ENCODE measurements around the gene DCAF10. TPM values are rescaled to one million over a fixed set of nuclear protein-coding genes. Genes with fewer than 3 reads are reported as not detected.

DCAF10 gene
- total and polyA plus RNA-seq, 2 of the 8 experiments (the other 6 are each of a cell fraction or from before 2014, with no cell fraction given), result 7.1 to 15.0 TPM

DNA sequence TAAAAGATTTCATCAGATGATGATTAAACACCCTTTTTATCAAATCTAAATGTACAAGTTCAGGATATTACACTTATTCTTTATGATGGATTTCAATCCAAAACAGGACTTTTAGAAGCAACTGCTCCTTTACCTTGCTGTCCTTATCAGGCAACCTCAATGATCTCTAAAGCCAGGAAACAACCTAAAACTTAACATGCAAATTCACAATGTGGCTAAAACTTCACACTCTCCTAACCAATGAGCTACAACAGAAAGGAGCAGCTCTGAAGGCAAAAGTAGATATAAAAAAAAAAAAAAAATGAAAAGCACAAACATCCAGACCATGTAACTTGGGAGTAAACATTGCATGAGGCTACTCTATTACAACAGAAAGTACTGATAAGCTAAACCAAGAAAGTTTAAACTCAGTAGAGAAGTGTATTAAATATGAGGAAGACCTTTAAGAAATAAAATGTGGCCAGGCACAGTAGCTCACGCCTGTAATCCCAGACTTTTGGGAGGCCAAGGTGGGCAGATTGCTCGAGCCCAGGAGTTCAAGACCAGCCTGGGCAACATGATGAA lies 80.4 kb downstream of the DCAF10 start:
- H3K18ac ChIP-seq (ENCODE audit: extremely low read depth, low read length), result no peak overlapping the region
- H2BK15ac ChIP-seq (ENCODE audit: low read length), result no peak overlapping the region
- no peaks in the 10 kb centered on the region; the same call in 1 of the 2 replicates for H3K79me1 ChIP-seq (ENCODE audit: low read depth, low read length)
- CTCF ChIA-PET (ENCODE audit: partially characterized antibody), result no interaction called here
- POLR2A ChIA-PET (ENCODE audit: partially characterized antibody), result no interaction called here
- WGBS, 2 experiments (ENCODE audit: extremely low coverage in 1 of 2, insufficient coverage in 1 of 2, insufficient read length in 1 of 2, insufficient replicate concordance in 2 of 2, low coverage in 1 of 2, low lambda C conversion rate in 2 of 2, missing lambda C conversion rate in 1 of 2), result 96% methylated on average over 2 of the region's 2 CpGs; no CpG with 5 or more reads in 1 of the 2 experiments
- no peaks in the 10 kb centered on the region for H3K23me2 ChIP-seq (ENCODE audit: low read depth, low read length)
- no peaks in the 10 kb centered on the region for H3K4me1 ChIP-seq (replicated peaks in 1 of 4; ENCODE audit: control insufficient read depth in 3 of 4, insufficient read depth in 4 of 4, low read length in 3 of 4)
- no peak overlapping the region for H2BK120ac ChIP-seq (replicated peaks; ENCODE audit: low read depth, low read length)
- H3K4ac ChIP-seq (replicated peaks; ENCODE audit: insufficient read length, low read depth, low read length), result no peak overlapping the region
- H3K56ac ChIP-seq (replicated peaks; ENCODE audit: insufficient read length, low read depth, low read length), result no peak overlapping the region
- no peak overlapping the region for H3K9ac ChIP-seq (replicated peaks in 1 of 4; ENCODE audit: extremely low read depth in 1 of 4, low read depth in 3 of 4, low read length in 3 of 4)
- H3K9me3 ChIP-seq (ENCODE audit: insufficient read depth in 2 of 2, low read depth in 1 of 2, low read length in 1 of 2), result peaks cover 9 to 10% of the 10 kb centered on the region in 2 experiments
- H2AK5ac ChIP-seq (ENCODE audit: low read depth, low read length), result no peak overlapping the region
- FAIRE-seq, result no peak
- no peak overlapping the region for H4K91ac ChIP-seq (replicated peaks; ENCODE audit: insufficient read length, low read length)
- no peaks in the 10 kb centered on the region for H3K79me2 ChIP-seq (ENCODE audit: control insufficient read depth in 1 of 2, insufficient read depth in 2 of 2, low read length in 2 of 2)
- no peak overlapping the region for H3K4me3 ChIP-seq (ENCODE audit: extremely low read depth in 1 of 4, insufficient read depth in 2 of 4, low read depth in 3 of 4, low read length in 4 of 4)
- no peak overlapping the region for H2AFZ ChIP-seq (ENCODE audit: low read length)
- no peak for TF ChIP-seq HDAC2 (IDR thresholded peaks at IDR 0.05; ENCODE audit: borderline replicate concordance in 1 of 2, low read depth in 2 of 2, low read length in 2 of 2)
- TF ChIP-seq SRF (IDR thresholded peaks at IDR 0.05; ENCODE audit: low read depth, low read length), result no peak
- no peak for TF ChIP-seq ZNF274 (IDR thresholded peaks at IDR 0.05; ENCODE audit: borderline replicate concordance, extremely low read depth, low read length)
- TF ChIP-seq RAD21 (IDR thresholded peaks at IDR 0.05 in 1 of 2, conservative IDR thresholded peaks at IDR 0.05 in 1 of 2; ENCODE audit: low read depth in 2 of 2, low read length in 2 of 2), result no peak
- H4K5ac ChIP-seq (ENCODE audit: insufficient read length, low read depth, low read length), result no peak overlapping the region
- no peak overlapping the region for H3K14ac ChIP-seq (ENCODE audit: insufficient read length)
- H2BK20ac ChIP-seq (ENCODE audit: low read length), result no peak overlapping the region
- no peak overlapping the region for H3K4me2 ChIP-seq (ENCODE audit: insufficient read depth in 1 of 2, low read depth in 2 of 2, low read length in 2 of 2)
- H3K27me3 ChIP-seq (replicated peaks in 1 of 4; ENCODE audit: control insufficient read depth in 3 of 4, extremely low read depth in 1 of 4, insufficient read depth in 3 of 4, low read length in 3 of 4), result no peaks in the 10 kb centered on the region
- no peak overlapping the region for H4K8ac ChIP-seq (ENCODE audit: extremely low read depth, insufficient read depth, low read length)
- H3K36me3 ChIP-seq (ENCODE audit: control insufficient read depth in 2 of 4, insufficient read depth in 4 of 4, low read length in 3 of 4), result peaks cover 0 to 12% (median 0%) of the 10 kb centered on the region in 4 experiments; a peak in 1 of 8 replicates
- DNase-seq (ENCODE audit: low read depth in 1 of 2, low spot score in 2 of 2), result no peak
- H4K20me1 ChIP-seq (replicated peaks in 1 of 2; ENCODE audit: control insufficient read depth in 1 of 2, insufficient read depth in 2 of 2, low read length in 2 of 2), result no peaks in the 10 kb centered on the region
- no peak overlapping the region for H2BK12ac ChIP-seq (ENCODE audit: low read depth, low read length)
- H2BK5ac ChIP-seq (ENCODE audit: low read depth, low read length), result no peak overlapping the region
- H3K23ac ChIP-seq (ENCODE audit: insufficient read length), result no peak overlapping the region
- H3K27ac ChIP-seq (ENCODE audit: low read depth, low read length), result no peak overlapping the region

Data from H1 (cell line).